WTC11 (cell line): ENCODE results near the gene B9D2.

ENCODE experiments used
- CTCF ChIP-seq: fragments of 200-600 bp; IDR thresholded peaks from 2 replicates; pipeline ENCODE4 v1.8.0; 2022; ENCODE audit warnings: antibody characterized with exemption
- ELF4 ChIP-seq: sonication (generic); formaldehyde crosslinking; IDR thresholded peaks from 2 replicates; pipeline ENCODE4 v1.8.1; 2022; ENCODE audit warnings: low read depth, mild to moderate bottlenecking, moderate library complexity, missing genetic modification reagents
- JUN ChIP-seq: sonication (generic); formaldehyde crosslinking; IDR thresholded peaks from 2 replicates; pipeline ENCODE4 v1.8.0; 2023; ENCODE audit warnings: mild to moderate bottlenecking, missing genetic modification reagents
- MAX ChIP-seq: sonication (generic); formaldehyde crosslinking; IDR thresholded peaks from 2 replicates; pipeline ENCODE4 v1.8.0; 2022; ENCODE audit warnings: mild to moderate bottlenecking, missing genetic modification reagents
- NR2C2 ChIP-seq: sonication (generic); formaldehyde crosslinking; IDR thresholded peaks from 2 replicates; pipeline ENCODE4 v1.8.0; 2022; ENCODE audit warnings: mild to moderate bottlenecking, missing genetic modification reagents
- USF2 ChIP-seq: sonication (generic); formaldehyde crosslinking; IDR thresholded peaks from 2 replicates; pipeline ENCODE4 v1.8.1; 2023; ENCODE audit warnings: mild to moderate bottlenecking, missing genetic modification reagents, moderate library complexity
- ZSCAN18 ChIP-seq: fragments of 250-450 bp; sonication (Bioruptor Pico); IDR thresholded peaks from 2 replicates; pipeline ENCODE4 v2.1.2; 2022; ENCODE audit warnings: mild to moderate bottlenecking, moderate library complexity

GRCh38 chr19:41362143-41362847 lies 1.7 kb downstream of the B9D2 start:
- TF ChIP-seq JUN (no peak), NR2C2 (no peak), MAX (CRISPR knock-in tag) (no peak), CTCF (no peak), ELF4 (CRISPR knock-in tag) (no peak), USF2 (CRISPR knock-in tag) (no peak), ZSCAN18 (CRISPR knock-in tag) (no peak)
